GF-D8 (cell line): ENCODE data around the gene PFKFB3.
"Not testable (repeated sequence)": the region's sequence is repeated elsewhere in the genome, so short reads cannot be mapped to it uniquely, and the experiment has no call there.

Experiments
- DNase-seq: peaks from one replicate; lab custom pipeline; 2025; lab: John Stamatoyannopoulos, UW

Gene PFKFB3

DNA sequence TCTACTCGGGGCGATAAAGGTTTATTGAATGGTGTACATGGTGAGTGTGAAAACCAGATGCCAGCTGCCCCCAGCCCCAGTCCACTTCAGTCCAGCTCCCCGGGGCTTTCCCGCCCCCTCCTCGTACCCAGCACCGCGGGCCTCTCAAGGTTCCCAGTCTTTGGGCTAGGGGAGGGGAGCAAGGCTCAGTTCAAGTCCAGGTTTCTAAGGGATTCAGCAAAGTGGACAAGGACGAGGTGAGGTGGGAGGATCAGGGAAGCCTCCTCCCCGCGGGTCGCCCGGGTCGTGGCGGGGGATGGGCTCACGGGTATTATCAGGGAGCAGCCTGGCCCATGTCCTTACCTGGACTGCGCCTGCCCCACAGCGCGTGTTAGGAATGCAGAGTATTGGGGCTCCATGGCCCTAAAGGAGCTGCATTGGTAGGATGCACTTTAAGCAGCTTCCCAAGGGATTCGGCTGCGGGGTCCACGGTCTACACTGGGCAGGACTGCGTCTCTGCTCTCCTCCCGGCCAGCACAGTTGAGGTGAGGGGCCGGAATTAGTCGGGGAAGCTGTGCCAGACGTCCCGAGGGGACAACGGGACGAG lies 541 bp upstream of the PFKFB3 start:
- no peak for DNase-seq

GRCh38 chr10:6203331-6204062 lies 765 bp downstream of the PFKFB3 start:
- DNase-seq = no peak

DNA sequence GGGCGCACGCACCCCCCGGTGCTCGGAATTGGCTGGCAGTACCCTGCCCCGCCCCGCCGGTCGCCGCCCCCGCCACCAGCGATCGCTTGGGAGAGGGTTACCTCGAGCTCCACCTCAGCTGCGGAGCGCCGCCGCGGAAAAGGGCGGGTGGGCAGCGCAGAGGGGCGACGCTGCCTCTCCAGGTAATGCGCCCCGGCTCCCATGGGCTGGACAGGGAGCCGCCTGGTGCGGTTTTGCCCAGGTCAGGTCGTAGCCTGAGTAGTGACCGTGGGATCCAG lies 1.3 kb downstream of the PFKFB3 start:
- DNase-seq = no peak

- no peak for DNase-seq
Observed at GRCh38 chr10:6204341-6205191, 1.8 kb downstream of the PFKFB3 start.

- DNase-seq = not testable (repeated sequence)
Observed at GRCh38 chr10:6206486-6206885, 3.8 kb downstream of the PFKFB3 start.

GRCh38 chr10:6207658-6208057 lies 4.9 kb downstream of the PFKFB3 start:
- DNase-seq = no peak

- DNase-seq = no peak
Observed at GRCh38 chr10:6208799-6209235, 6.1 kb downstream of the PFKFB3 start.

DNA sequence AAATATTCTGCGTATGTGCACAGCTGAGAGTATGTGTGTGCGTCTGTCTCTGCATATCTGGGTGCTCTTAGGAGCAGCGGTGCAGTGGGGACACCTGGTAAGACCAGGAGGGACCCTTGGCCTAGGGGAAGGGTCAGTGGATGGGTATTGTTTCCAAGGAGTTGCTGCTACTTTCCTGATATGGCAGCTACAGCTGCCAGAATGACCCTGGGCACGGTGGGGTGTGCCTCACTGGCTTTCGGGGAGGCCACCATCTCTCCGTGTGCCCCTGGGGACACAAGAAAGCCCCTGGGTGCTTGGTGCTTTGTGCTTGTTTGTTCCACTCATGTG lies 8.6 kb downstream of the PFKFB3 start:
- DNase-seq = no peak

GRCh38 chr10:6211671-6212635 lies 9.2 kb downstream of the PFKFB3 start:
- DNase-seq = no peak

- DNase-seq = no peak
Observed at GRCh38 chr10:6212806-6213205, 10.1 kb downstream of the PFKFB3 start.

DNA sequence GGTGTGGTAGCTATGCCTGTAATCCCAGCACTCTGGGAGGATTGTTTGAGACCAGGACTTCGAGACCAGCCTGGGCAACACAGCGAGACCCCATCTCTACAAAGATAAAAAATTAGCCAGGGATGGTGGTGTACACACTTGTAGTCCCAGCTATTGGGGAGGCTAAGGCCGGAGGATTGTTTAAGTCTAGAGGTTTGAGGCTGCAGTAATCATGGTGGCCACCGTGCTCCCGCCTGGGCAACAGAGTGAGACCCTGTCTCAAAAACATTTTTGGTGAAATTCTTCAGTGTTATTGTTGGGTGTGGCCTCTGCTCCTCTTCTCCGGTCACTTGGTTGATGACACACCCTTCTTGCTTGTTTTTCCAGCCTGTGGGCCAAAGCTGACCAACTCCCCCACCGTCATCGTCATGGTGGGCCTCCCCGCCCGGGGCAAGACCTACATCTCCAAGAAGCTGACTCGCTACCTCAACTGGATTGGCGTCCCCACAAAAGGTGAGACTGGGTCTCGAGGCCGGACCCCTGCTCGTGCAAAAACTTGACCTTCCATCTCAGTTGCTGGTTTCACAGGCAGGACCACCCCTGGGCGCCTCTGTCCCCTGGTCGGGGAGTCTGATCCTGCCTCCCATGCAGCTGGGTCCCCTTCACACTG lies 10.6 kb downstream of the PFKFB3 start:
- DNase-seq = no peak

- no peak for DNase-seq
Observed at GRCh38 chr10:6213908-6214307, 11.2 kb downstream of the PFKFB3 start.

GRCh38 chr10:6214612-6215011 lies 11.9 kb downstream of the PFKFB3 start:
- DNase-seq = no peak

DNA sequence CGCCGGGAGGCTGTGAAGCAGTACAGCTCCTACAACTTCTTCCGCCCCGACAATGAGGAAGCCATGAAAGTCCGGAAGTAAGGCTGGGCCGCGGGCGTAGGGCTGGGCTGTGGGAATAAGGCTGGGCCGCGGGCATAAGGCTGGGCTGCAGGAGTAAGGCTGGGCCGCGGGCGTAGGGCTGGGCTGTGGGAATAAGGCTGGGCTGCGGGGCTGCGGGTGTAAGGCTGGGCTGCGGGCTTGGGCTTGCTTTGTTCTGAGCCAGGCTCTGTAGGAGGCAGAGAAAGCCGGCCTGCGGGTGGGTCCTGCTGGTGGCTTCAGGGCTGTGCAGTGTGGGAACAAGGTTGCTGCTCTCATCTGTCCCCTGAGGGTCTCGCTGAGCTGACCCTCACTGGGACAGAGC lies 12.5 kb downstream of the PFKFB3 start:
- no peak for DNase-seq

GRCh38 chr10:6215683-6216484 lies 13.2 kb downstream of the PFKFB3 start:
- no peak for DNase-seq

DNA sequence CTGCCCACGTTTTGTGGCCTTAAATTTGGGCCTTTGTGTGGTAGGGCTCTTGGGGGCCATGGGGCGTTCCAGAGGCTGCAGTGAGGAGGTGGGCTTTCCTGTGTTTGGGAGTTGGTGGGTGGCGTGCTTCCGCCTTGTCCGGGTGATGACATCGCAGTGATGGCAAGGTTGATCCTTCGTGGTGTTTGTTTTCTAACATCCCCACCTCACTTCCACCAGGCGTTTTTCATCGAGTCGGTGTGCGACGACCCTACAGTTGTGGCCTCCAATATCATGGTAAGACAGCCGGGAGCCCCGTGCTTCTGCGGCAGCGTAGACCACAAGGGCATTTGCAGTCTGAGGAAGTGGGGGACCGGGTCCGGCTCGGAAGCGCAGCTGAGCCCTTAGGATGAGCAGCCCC lies 14.2 kb downstream of the PFKFB3 start:
- DNase-seq = no peak

DNA sequence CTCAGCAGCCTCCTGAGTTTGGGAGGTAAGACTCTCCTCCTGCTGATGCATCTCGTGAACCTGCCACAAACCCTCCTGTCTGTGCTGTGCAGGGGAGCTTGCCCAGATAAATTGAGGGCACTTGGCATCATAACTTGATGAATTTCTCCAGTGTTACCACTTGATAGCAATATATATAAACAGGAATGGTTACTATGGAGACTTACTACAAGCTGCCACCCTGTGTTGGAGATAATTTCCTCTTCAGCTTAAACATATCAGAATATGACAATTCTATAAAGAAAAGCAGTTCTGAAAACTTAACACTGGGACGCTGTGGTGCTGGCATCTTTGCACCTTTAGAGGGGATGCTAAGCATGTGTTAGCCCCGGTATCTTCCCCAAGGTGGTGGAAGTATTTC lies 14.9 kb downstream of the PFKFB3 start:
- DNase-seq = no peak

GRCh38 chr10:6218692-6219493 lies 16.2 kb downstream of the PFKFB3 start:
- DNase-seq = no peak

DNA sequence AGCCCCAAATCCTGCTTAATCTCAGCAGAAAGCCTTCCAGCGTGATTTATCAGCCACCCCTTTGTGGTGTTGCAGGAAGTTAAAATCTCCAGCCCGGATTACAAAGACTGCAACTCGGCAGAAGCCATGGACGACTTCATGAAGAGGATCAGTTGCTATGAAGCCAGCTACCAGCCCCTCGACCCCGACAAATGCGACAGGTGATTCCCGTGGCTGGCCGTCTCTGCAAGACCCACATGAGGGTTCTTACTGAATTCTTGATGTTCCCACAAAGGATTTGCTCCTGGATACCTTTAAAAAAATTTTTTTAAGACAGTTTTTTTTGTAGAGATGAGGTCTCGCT lies 16.7 kb downstream of the PFKFB3 start:
- no peak for DNase-seq
